HuH-7.5 (cell line): ENCODE results near the gene UBE2D1.
"Not testable (repeated sequence)": the region's sequence is repeated elsewhere in the genome, so short reads cannot be mapped to it uniquely, and the experiment has no call there.

Source experiments
- DNase-seq: peaks from one replicate; pipeline ENCODE4 v3.0.0; 2011; ENCODE audit warnings: low spot score

UBE2D1 gene

DNA sequence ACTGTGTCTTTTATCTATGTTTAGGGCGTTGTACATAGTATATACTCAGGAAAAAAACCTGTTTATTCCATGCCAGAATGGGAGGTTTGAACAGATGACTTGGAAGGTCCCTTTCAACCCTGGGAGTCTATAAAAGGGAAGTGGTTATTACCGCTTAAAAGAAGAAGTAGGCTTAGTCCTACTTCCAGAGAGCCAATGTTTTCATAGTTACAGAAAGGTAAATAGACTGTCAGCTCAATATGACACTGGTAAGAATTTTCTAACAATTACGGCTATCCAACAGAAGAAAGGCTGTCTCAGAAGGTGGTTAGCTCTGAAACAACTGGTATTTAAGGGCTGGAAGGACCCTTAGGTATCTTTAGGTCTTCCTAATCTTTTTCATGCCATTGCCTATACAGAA is 49.3 kb downstream of the UBE2D1 start:
- DNase-seq, result no peak

DNA sequence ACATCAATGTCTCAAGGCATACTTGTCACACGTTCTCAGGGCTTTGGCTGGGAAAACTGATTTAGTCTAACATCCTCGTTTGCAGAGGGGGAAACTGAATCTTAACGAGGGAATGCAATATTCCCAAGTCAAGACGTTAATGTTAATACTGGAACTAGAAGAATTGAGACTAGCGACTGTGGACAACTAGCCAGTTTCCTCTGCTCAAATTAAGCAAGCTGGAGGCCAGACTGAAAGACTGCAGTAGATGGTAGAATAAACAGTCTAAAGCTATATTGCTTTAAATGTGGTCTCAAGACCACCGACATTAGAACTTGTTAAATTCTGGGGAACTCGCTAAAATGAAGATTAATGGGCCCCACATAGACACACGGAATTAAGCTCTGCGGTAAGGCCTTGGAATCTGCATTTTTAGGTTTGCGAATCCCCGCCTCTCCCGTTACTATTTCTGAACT is 49.8 kb downstream of the UBE2D1 start:
- no peak for DNase-seq

DNA sequence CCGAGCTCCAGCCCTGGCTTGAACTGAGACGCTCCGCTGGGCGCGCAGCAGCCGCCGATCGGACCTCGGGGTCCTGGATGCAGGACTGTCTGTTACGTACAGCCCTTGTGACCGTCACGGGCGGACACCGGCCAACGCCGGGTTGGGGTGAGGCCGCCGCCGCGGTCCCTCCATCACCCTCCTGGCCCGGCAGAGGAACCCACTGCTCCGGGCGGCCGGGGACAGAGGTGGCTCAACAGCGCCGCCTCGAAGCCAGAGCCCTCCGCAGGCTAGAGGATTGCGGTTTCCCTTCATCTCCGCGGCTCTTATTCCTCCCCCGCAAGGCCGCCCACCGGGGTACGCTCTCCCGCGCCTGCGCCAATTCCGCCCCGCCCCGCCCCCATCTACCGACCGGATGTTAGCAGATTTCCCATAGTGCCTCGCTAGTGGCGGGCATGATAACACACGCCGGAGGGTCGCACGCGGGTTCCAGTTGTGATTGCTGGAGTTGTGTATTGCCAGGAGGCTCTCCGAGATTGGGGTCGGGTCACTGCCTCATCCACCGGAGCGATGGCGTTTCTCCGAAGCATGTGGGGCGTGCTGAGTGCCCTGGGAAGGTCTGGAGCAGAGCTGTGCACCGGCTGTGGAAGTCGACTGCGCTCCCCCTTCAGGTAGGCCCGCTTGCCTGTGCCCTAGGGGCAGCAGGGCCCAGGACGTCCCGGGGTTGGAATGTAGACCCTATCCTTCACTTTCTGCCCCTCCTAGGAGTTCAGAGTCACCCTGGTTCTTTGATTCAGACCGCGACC is 50.4 kb downstream of the UBE2D1 start, which contains the start of gene TFAM:
TSS of gene TFAM (plus strand) at position 412 of the 785 bp plus-strand sequence. CDS start at position 550, 138 bp downstream.
- peak; percentile 64 for DNase-seq

DNA sequence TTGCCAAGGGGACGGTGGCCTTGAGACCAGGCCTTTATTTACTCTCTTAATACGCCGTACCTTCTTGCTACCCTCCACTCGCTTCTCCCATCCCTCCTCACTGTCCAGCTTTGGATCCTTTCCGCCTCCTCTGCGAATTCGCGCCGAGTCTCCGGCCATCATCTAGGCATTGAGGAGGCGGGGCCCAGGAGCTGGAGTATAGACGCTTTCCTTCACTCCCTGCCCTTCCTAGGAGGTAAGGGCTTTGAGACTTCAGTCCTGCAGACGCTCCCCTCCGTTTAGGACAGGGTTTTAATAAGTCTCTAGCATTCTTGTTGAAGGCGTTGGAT is 50.9 kb downstream of the UBE2D1 start:
- peak; percentile 7 for DNase-seq

DNA sequence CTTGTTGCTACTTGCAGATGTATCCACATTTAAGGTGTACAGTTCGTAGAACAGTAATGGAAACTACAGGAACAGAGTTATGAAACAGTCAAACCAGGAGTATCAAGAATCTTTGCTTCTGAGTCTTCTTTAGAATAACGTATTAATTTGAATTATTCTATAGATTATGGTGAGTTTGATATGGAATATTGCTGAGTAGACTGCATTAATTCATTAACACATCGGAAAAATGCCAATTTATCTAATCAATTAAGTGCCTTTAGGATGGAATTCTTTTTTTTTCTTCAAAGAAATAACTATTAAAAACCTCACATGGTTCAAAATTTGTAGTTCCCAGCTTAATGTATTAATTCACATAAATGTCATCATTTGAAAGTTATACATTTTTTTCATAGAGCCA is 54.2 kb downstream of the UBE2D1 start:
- DNase-seq, result no peak

DNA sequence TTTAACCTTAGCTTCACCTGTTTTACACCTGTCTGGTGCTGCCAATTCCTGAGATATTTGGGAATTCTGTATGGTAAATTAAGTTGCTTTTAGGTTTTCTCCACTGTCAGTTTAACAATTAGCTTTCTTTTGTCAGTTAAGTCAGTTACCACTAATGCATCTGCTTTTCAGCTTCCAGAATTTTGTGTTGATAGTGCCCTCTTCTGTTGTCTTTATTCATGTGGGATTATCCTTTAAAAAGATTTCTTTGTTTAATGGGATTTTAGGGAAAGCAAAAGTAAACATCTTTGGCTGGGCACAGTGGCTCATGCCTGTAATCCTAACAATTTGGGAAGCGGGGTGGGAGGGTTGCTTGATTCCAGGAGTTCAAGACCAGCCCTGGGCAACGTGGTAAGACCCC is 58.5 kb downstream of the UBE2D1 start:
- DNase-seq, result no peak

DNA sequence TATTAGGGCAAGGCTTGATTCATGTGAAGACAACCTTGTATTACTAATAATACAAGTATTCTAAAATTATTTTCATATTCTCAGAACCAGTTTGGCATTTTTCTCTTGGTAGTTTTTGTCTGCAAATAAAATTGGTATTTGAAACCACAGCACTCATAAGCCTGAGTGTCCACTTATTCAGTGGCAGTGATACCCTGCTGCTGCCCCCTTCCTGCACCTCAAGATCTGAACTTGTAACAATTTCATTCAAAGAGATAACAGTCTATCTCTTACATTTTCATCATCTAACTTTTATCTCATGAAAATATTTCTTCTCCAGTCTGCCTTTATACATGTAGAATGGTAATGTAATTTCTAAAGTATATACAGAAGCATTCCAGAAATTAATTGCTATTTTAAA is 59.7 kb downstream of the UBE2D1 start:
- no peak for DNase-seq

DNA sequence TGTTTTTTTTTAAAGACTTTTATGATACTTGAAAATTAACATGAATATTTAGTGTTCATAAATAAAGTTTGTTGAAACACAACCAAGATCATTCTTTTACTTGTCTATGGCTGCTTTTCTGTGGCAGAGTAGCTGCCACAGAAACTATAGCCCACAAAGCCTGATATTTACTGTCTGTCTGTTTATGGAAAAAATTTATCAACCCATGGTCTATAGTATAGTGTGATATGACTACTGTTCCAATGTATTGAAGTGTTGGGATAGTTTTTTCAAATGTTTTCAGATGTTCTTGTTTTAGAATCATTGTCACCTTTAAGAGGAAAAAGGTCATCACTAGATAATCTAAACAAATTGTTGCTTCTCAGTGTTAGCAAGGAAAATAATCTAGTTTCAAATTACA is 61.3 kb downstream of the UBE2D1 start:
- DNase-seq, result no peak

DNA sequence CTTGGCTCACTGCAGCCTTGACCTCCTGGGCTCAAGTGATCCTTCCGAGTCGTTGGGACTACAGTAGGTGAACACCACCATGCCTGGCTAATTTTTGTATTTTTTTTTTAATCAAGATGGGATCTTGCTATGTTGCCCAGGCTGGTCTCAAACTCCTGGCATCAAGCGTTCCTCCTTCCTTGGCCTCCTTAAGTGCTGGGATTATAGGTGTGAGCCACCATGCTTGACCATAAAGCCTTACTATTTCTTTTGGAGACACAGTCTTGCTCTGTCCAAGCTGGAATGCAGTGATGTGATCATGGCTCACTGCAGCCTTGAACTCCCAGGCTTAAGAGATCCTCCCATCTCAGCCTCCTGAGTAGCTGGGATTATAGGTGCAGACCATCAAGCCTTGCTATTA is 63.0 kb downstream of the UBE2D1 start:
- DNase-seq, result no peak

DNA sequence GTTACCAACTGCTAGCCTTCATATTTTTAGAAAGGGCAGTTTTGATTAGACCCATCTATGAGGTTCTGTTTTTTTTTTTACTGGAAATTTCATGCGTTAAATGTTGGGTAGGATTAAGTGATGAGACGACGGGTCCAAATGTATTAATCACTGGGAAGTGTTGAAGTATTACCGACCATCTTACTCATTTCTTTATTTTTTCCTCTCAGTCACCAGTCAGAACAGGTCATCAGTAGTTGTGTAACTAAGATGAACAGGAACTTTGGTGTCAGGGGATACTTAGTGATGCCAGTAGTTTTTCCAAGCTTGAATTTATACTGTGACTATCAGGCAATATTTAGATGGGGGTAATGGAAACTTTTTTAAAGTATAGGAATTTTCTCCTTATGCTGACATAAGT is 64.6 kb downstream of the UBE2D1 start:
- no peak for DNase-seq

DNA sequence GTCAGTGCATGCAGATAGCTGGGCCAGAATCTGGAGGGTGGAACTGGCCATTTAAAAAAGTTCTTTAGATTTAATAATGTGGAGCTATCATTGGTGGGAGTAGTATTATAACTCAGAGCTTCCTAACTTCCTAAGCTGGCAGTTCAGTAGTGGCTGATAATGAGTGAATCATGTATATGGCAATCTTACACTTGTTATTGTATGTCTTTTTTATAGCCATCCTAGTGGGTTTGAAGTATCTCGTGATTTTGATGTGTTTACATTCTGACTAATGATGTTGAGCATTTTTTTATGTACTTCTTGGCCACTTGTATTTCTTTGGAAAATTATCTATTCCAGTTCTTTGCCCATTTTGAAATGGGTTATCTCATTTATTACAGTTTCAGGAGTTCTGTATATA is 65.8 kb downstream of the UBE2D1 start:
- no peak for DNase-seq

DNA sequence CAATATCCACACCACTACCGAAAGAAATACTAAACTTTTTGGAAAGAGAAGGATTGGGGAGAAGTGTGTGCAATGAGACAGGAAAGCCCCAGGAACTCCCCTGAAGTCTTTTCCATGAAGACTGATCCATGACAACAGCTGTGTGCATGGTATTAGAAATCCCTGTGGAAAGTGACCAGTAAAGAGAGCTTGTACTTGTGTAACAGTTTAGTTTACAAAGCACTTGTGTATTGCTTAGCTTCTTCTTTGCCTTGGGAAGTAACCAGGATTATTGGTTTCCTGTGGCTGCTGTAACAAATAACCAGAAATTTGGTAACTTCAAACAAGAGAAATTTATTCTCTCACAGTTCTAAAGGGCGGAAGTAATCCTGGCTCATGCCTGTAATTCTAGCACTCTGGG is 69.2 kb downstream of the UBE2D1 start:
- DNase-seq, result no peak

DNA sequence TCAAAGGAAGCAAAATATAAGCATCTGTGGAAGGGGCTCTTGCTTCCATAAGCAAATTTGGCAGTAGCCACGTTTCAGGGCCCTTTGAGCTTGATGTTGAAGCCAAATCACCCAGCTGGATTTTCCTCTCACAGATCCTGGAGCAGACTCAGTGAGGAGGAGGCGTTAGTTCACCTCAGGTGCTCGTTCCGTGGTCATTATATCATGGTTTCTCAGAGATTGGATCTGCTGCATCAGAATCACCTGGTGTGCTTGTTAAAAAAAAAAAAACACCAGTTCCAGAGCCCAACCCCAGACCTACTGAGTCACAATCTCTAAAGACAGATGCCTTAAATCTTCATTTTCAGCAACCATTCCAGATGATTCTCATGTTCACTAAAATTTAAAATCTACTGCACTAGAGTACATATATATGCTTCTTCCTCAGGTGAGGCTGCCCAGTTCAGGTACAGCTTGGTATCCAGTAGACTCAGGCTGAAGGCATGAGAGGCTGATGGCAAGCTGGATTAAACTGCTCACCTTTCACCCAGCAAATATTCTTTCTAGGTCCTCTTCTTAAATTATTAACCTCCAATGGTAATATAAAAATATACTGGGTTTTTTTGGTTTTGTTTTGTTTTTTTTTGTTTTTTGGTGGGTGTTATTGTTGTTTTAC is 75.3 kb downstream of the UBE2D1 start:
- no peak for DNase-seq

DNA sequence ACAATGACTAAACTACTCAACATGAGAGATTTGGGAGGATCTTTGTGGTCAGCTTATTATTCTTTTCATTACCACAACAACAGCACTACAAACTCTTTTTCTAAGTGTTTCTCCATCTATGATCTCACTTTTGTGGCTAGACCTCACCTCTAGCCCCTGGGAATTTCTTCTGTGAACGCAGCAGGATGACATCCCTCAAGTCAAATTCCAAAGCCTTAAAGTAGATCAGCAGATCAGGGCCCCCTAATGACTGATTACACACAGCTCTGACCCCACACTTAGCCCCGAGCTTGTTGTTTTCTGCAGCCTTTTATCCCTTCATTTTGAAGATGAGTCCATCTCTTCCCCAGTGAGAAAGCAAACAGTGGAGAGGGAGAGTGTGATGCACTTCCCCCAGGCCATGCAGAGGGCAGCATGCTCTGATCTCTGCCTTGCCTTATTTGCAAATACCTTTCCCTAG is 77.7 kb downstream of the UBE2D1 start:
- DNase-seq, result no peak

DNA sequence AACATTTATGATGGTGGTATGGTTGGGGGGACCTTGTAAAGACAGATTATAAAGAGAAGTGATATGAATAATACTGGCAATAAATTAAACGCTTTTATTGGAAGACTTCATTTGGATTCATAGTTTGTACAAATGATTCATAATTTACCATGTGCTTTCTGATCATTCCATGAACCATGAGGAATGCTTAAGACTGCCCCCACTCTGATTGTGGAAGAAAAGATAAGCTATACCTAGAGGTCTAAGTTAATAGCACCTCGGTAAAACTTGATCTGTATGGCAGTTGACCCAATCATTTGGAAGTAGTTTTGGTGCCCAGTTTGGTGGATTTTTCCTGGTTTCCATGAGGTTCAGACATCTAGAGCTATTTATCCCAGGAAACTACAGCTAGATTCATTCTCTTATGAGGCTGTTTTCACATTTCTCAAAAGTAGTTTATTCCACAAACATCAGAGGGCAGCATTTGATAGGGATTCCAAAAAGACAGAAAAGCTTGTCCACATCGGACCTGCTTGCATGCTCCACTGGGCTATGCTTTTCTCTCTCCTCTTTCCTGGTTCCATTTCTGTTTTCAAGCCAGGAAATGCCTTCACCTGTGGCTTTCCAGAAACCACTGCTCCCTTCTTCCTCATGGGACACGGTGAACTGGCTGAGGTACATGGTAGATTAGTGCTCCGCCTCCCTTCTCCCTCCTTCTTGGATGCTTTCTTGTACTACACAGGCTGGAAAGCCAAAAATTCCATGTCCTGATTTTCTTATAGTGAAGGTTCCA is 79.7 kb downstream of the UBE2D1 start:
- peak; percentile 15 for DNase-seq

DNA sequence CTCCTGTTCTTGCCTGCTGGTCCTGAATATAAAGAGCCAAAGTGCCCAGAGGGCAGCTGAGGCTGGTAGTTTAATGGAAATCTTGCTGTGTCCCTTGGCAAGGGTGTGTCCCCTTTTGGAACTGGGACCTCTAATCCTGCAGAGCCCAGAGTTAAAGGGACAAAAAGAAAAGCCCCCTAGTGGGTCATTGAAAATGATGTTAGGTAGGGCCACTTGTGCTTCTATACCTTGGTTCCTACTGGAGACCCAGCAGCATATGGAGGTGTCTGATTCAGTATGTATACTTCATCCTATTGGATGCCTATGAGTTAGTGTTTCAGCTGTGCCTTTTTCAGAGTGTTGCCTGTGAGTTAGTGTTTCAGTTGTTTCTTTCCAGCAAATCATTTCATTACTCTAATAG is 81.0 kb downstream of the UBE2D1 start:
- no peak for DNase-seq

DNA sequence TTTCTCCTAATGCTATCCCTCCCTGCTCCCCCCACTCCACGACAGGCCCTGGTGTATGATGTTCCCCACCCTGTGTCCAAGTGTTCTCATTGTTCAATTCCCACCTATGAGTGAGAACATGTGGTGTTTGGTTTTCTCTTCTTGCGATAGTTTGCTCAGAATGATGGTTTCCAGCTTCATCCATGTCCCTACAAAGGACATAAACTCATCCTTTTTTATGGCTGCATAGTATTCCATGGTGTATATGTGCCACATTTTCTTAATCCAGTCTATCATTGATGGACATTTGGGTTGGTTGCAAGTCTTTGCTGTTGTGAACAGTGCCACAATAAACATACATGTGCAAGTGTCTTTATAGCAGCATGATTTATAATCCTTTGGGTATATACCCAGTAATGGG is 83.1 kb downstream of the UBE2D1 start:
- DNase-seq, result not testable (repeated sequence)
